Mesenchymal stem cell (in vitro differentiated cells and primary cell): ENCODE results near the gene IDI1.

Source experiments
- DNase-seq: peaks from one replicate; pipeline ENCODE4 v3.0.0-alpha.2; 2013
- H2AFZ ChIP-seq: one replicate; pipeline ENCODE4 v1.6.1; 2013; ENCODE audit warnings: low read depth, mild to moderate bottlenecking, control low read depth, inconsistent platforms, low read length, moderate library complexity
- H2AK5ac ChIP-seq: 2 replicates; pipeline ENCODE4 v1.6.1; 2013; ENCODE audit warnings: low read length, moderate library complexity, mild to moderate bottlenecking, inconsistent platforms; ENCODE audit not compliant: severe bottlenecking
- H2BK120ac ChIP-seq: one replicate; pipeline ENCODE4 v1.6.1; 2013; ENCODE audit warnings: low read depth, mild to moderate bottlenecking, inconsistent platforms, low read length, moderate library complexity
- H2BK12ac ChIP-seq, 2 experiments: one replicate each; pipeline ENCODE4 v1.6.1; 2013; ENCODE audit warnings: inconsistent platforms in 2 of 2, low read length in 2 of 2, mild to moderate bottlenecking in 2 of 2, moderate library complexity in 2 of 2, control low read depth in 1 of 2
- H2BK15ac ChIP-seq: one replicate; pipeline ENCODE4 v1.6.1; 2013; ENCODE audit warnings: mild to moderate bottlenecking, low read depth, inconsistent platforms; ENCODE audit not compliant: poor library complexity, severe bottlenecking
- H2BK5ac ChIP-seq: 2 replicates; pipeline ENCODE4 v1.6.1; 2013; ENCODE audit warnings: low read depth, mild to moderate bottlenecking, low read length, control low read depth, inconsistent platforms; ENCODE audit not compliant: poor library complexity, severe bottlenecking
- H3K14ac ChIP-seq, 2 experiments: one replicate each; pipeline ENCODE4 v1.6.1; 2013; ENCODE audit warnings: inconsistent platforms in 2 of 2, low read length in 2 of 2, control low read depth in 1 of 2, mild to moderate bottlenecking in 1 of 2, moderate library complexity in 1 of 2
- H3K18ac ChIP-seq, 2 experiments: one replicate each; pipeline ENCODE4 v1.6.1; 2013; ENCODE audit warnings: inconsistent platforms in 2 of 2, low read length in 2 of 2, control low read depth in 1 of 2, low read depth in 1 of 2, mild to moderate bottlenecking in 1 of 2
- H3K23ac ChIP-seq, 2 experiments: one replicate each; pipeline ENCODE4 v1.6.1; 2013; ENCODE audit warnings: inconsistent platforms in 2 of 2, low read length in 2 of 2, mild to moderate bottlenecking in 2 of 2, moderate library complexity in 2 of 2, control low read depth in 1 of 2
- H3K27ac ChIP-seq: 2 replicates; pipeline ENCODE4 v1.5.1; 2013; ENCODE audit warnings: mild to moderate bottlenecking, moderate library complexity, low read length, control low read depth, inconsistent platforms; ENCODE audit not compliant: poor library complexity, severe bottlenecking
- H3K27me3 ChIP-seq, 2 experiments: 2 replicates each; pipeline versions ENCODE4 v1.6.1 to v1.7.0; 2013; ENCODE audit warnings: low read length in 2 of 2, mild to moderate bottlenecking in 2 of 2, moderate library complexity in 2 of 2, control low read depth in 1 of 2, inconsistent platforms in 1 of 2; ENCODE audit not compliant: control insufficient read depth in 1 of 2, insufficient read depth in 1 of 2
- H3K36me3 ChIP-seq, 2 experiments: 2 replicates each; pipeline versions ENCODE4 v1.6.1 to v1.7.0; 2013; ENCODE audit warnings: low read length in 2 of 2, control low read depth in 1 of 2, inconsistent platforms in 1 of 2, low read depth in 1 of 2, mild to moderate bottlenecking in 1 of 2; ENCODE audit not compliant: insufficient read depth in 2 of 2, control insufficient read depth in 1 of 2
- H3K4ac ChIP-seq, 2 experiments: one replicate each; pipeline ENCODE4 v1.6.1; 2013; ENCODE audit warnings: inconsistent platforms in 2 of 2, low read length in 2 of 2, mild to moderate bottlenecking in 2 of 2, moderate library complexity in 2 of 2, control low read depth in 1 of 2, low read depth in 1 of 2
- H3K4me1 ChIP-seq: 2 replicates; pipeline ENCODE4 v1.6.1; 2013; ENCODE audit warnings: low read depth, low read length, control low read depth; ENCODE audit not compliant: control insufficient read depth, insufficient read depth
- H3K4me2 ChIP-seq: 2 replicates; pipeline ENCODE4 v1.6.1; 2013; ENCODE audit warnings: low read length, mild to moderate bottlenecking, inconsistent platforms; ENCODE audit not compliant: poor library complexity, severe bottlenecking
- H3K4me3 ChIP-seq, 2 experiments: 2 replicates each; pipeline versions ENCODE4 v1.5.1 to v1.7.0; 2013; ENCODE audit warnings: low read length in 2 of 2, mild to moderate bottlenecking in 2 of 2, control low read depth in 1 of 2, low read depth in 1 of 2; ENCODE audit not compliant: insufficient read depth in 1 of 2
- H3K79me1 ChIP-seq: replicated peaks from 2 replicates; pipeline ENCODE4 v1.6.1; 2013; ENCODE audit warnings: mild to moderate bottlenecking, control low read depth, low read length, inconsistent platforms; ENCODE audit not compliant: poor library complexity, severe bottlenecking
- H3K9ac ChIP-seq: 2 replicates; pipeline ENCODE4 v1.7.0; 2013; ENCODE audit warnings: mild to moderate bottlenecking, low read length, moderate library complexity
- H3K9me3 ChIP-seq: 2 replicates; pipeline ENCODE4 v1.7.0; 2013; ENCODE audit warnings: mild to moderate bottlenecking, low read length; ENCODE audit not compliant: control insufficient read depth
- H4K8ac ChIP-seq: one replicate; pipeline ENCODE4 v1.6.1; 2013; ENCODE audit warnings: inconsistent platforms, mild to moderate bottlenecking, low read length, moderate library complexity
- H4K91ac ChIP-seq: one replicate; pipeline ENCODE4 v1.6.1; 2013; ENCODE audit warnings: mild to moderate bottlenecking, low read length, inconsistent platforms
- WGBS: methylation state at CpG from one replicate; pipeline ENCODE4 v1.1.7; 2013; ENCODE audit warnings: mixed read lengths; 5-methylcytosine and 5-hydroxymethylcytosine counted together

IDI1 gene

DNA sequence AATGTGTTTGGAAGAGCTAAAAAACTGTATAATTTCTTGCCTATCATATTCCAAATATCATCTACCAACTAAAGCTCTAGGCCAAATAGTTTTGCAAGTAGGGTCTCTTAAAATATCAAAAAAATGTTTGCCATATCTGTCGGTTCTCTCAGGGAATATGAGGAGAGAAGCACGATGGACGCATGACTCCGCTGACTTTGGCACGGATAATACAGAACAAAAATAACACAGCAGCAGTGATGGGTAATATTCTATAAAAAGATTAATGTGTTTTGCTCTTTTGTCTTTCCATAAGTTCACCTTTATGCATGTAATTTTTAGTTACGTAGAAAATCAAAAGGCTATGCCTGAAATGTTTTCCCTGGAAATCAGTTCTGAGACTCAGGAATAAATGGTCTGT lies 22.3 kb downstream of the IDI1 start:
- Histone ChIP-seq H3K4me1 (no peaks in the 10 kb centered on the region), H2AK5ac (no peak overlapping the region), H3K79me1 (no peaks in the 10 kb centered on the region), H4K91ac (no peak overlapping the region), H3K14ac (no peak overlapping the region), H3K27me3 (no peaks in the 10 kb centered on the region), H2BK12ac (no peak overlapping the region), H2BK15ac (no peak overlapping the region), H3K27ac (no peak overlapping the region), H3K9me3 (no peaks in the 10 kb centered on the region), H3K4me3 (no peak overlapping the region), H3K4me2 (no peak overlapping the region), H3K36me3 (peaks cover 4 to 12% of the 10 kb centered on the region in 2 experiments), H3K23ac (no peak overlapping the region), H2BK120ac (no peak overlapping the region), H2AFZ (no peak overlapping the region), H3K9ac (no peak overlapping the region), H3K4ac (no peak overlapping the region), H2BK5ac (no peak overlapping the region), H3K18ac (no peak overlapping the region), H4K8ac (no peak overlapping the region)
- DNase-seq = no peak
- WGBS = 97% methylated on average over 6 of the region's 6 CpGs

DNA sequence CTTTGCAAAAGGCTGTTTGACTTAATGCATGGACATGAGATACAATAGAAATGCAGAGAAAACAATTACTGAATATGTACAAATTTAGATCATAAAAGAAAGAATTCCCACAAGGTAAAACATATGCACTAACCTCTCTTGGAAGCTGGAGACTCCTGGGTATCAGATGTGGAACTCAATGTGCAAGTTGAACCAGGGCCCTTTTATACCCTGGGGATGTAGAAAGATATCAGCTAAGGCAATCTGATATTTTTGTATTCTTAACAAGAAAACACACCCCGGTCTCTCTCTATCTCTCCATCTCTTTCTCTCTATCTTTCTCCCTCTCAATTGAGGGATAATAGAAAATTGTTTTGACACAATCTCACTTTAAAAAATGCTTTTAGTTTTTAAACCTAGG lies 23.2 kb downstream of the IDI1 start, which contains the start of gene IDI2:
Gene IDI2 (minus strand): TSS at position 177 of the 400 bp plus-strand sequence. CDS start 1,136 bp downstream, outside the sequence.
- Histone ChIP-seq H2BK12ac (no peak within 1 kb of the TSS), H3K4ac (no peak within 1 kb of the TSS), H3K27me3 (no peaks in the 10 kb centered on the region), H3K9me3 (no peaks in the 10 kb centered on the region), H2BK15ac (no peak within 1 kb of the TSS), H3K14ac (no peak within 1 kb of the TSS), H2AK5ac (no peak within 1 kb of the TSS), H3K4me1 (no peaks in the 10 kb centered on the region), H3K36me3 (peaks cover 10 to 12% of the 10 kb centered on the region in 2 experiments), H4K8ac (no peak within 1 kb of the TSS), H3K9ac (no peak within 1 kb of the TSS), H3K27ac (no peak within 1 kb of the TSS), H2BK120ac (no peak within 1 kb of the TSS), H3K79me1 (no peaks in the 10 kb centered on the region), H3K18ac (no peak within 1 kb of the TSS), H4K91ac (no peak within 1 kb of the TSS), H2AFZ (no peak within 1 kb of the TSS), H3K4me2 (no peak within 1 kb of the TSS), H3K23ac (no peak within 1 kb of the TSS), H2BK5ac (no peak within 1 kb of the TSS), H3K4me3 (no peak within 1 kb of the TSS)
- DNase-seq = no peak
- no CpG with 5 or more reads among the region's 1 CpG for WGBS

DNA sequence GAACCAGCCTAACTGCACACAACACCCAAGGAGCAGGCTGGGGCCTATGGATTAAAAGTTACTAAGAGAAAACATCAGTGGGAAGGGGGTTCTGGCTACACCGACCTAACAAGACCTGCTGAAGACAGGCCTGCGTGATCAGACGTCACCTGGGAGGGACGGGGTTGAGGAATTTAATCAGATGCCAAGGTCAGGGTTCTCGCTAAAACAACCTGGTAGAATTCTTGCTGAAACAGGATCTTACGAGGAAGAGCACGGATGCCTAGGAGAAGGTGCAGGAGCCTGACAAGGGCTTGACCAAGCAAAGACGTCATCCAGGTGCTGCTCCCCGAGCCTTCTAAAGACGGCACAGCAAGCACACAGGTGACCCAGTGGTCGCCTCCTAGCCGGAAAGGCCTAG lies 24.8 kb downstream of the IDI1 start:
- Histone ChIP-seq H3K4ac (no peak overlapping the region), H3K4me2 (no peak overlapping the region), H3K4me3 (no peak overlapping the region), H2AK5ac (no peak overlapping the region), H4K8ac (no peak overlapping the region), H3K18ac (no peak overlapping the region), H3K36me3 (peaks cover 20 to 26% of the 10 kb centered on the region in 2 experiments), H2AFZ (no peak overlapping the region), H3K9ac (no peak overlapping the region), H3K23ac (no peak overlapping the region), H3K79me1 (peaks cover 4% of the 10 kb centered on the region), H3K27ac (no peak overlapping the region), H2BK120ac (no peak overlapping the region), H3K27me3 (no peaks in the 10 kb centered on the region), H3K9me3 (no peaks in the 10 kb centered on the region), H3K4me1 (no peaks in the 10 kb centered on the region), H4K91ac (no peak overlapping the region), H2BK15ac (no peak overlapping the region), H2BK12ac (no peak overlapping the region), H3K14ac (no peak overlapping the region), H2BK5ac (no peak overlapping the region)
- no peak for DNase-seq
- 96% methylated on average over 12 of the region's 12 CpGs for WGBS

DNA sequence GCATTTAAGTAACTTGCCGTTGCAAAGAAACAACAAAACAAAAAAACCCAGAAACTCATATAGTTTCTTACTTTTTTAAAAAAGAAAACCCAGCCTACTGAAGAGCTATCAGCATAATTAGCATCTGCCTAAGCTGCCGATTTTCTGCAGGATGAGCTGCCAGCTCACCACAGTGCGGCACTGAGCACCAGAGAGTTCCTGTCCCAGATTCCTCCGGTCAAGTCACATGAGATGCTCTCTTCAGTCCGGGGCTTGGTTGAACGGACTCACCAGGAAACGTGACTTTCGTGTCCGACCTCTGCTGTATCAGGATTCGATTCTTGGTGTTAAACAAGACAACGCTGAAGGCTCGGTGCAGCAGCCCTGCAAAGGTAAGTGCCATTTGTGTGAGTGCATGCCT lies 26.5 kb downstream of the IDI1 start:
- no peak overlapping the region for H3K4me2 ChIP-seq
- no peak overlapping the region for H2BK15ac ChIP-seq
- H2BK120ac ChIP-seq = no peak overlapping the region
- peaks cover 6% of the 10 kb centered on the region for H3K79me1 ChIP-seq
- no peak overlapping the region for H3K18ac ChIP-seq
- no peak overlapping the region for H3K4ac ChIP-seq
- DNase-seq = no peak
- no peak overlapping the region for H2BK5ac ChIP-seq
- H3K23ac ChIP-seq = no peak overlapping the region
- no peaks in the 10 kb centered on the region for H3K4me1 ChIP-seq
- H2BK12ac ChIP-seq = no peak overlapping the region
- no peak overlapping the region for H3K27ac ChIP-seq
- no peak overlapping the region for H3K9ac ChIP-seq
- H3K27me3 ChIP-seq = no peaks in the 10 kb centered on the region
- no peak overlapping the region for H4K8ac ChIP-seq
- no peak overlapping the region for H4K91ac ChIP-seq
- H3K4me3 ChIP-seq = no peak overlapping the region
- no peak overlapping the region for H3K14ac ChIP-seq
- H3K9me3 ChIP-seq = no peaks in the 10 kb centered on the region
- H2AFZ ChIP-seq = no peak overlapping the region
- H3K36me3 ChIP-seq = peaks cover 29 to 38% of the 10 kb centered on the region in 2 experiments
- H2AK5ac ChIP-seq = no peak overlapping the region
- 94% methylated on average over 12 of the region's 12 CpGs for WGBS
